K562 (cell line): Measurements from ENCODE around the gene TTC28. TPM values are rescaled to one million over a fixed set of nuclear protein-coding genes. Genes with fewer than 3 reads are reported as not detected.
"Not testable (repeated sequence)": the region's sequence is repeated elsewhere in the genome, so short reads cannot be mapped to it uniquely, and the experiment has no call there.

Source experiments
- ATAC-seq: fragments of 200-7000 bp; cut with Tn5 transposase; 3 replicates; pipeline ENCODE4 v1.9.1; 2020; ENCODE audit warnings: moderate library complexity
- BruUV-seq: library from RNA; stranded (reverse); fragments of 400-500 nt; replicated peaks from 2 replicates; lab custom pipeline; 2021; lab: Mats Ljungman, UMichigan
- CTCF ChIA-PET: fragments of 300-600 bp; formaldehyde crosslinking; extraction: SDS; loops from one replicate; lab custom pipeline; 2021; ENCODE audit warnings: low intra/inter-chr PET ratio; lab: Yijun Ruan, JAX
- POLR2A ChIA-PET: fragments of 300-600, 350-650 bp; sonication (Branson Sonifier 250); formaldehyde crosslinking; extraction: SDS; loops from one replicate; lab custom pipeline; 2021; ENCODE audit warnings: antibody characterized with exemption, inconsistent platforms; lab: Yijun Ruan, JAX
- DNase-seq, 4 experiments: peaks; one replicate each; pipeline versions ENCODE4 v3.0.0 to v3.0.0-alpha.2; 2011 to 2018; ENCODE audit warnings: low spot score in 3 of 4, mixed read lengths in 3 of 4; ENCODE audit errors: extremely low read depth in 1 of 4
- FAIRE-seq: peaks from 2 replicates; lab custom pipeline; 2011; peaks lifted over from hg19 to GRCh38; lab: Jason Lieb, UNC
- H2AFZ ChIP-seq: 2 replicates; pipeline ENCODE4 v1.6.0; 2011; ENCODE audit warnings: low read depth, low read length, control low read depth, inconsistent platforms
- H3K27ac ChIP-seq: fragments of 200-600 bp; 3 replicates; pipeline ENCODE4 v1.8.0; 2011; ENCODE audit warnings: low read depth, mild to moderate bottlenecking, control low read depth, inconsistent platforms, low read length, moderate library complexity, mixed read lengths; ENCODE audit errors: extremely low read depth
- H3K27me3 ChIP-seq, 2 experiments: fragments of 300-600 bp in 1 of 2; 2 replicates in 1 of 2; 3 replicates in 1 of 2; pipeline versions ENCODE4 v1.6.0 to v1.8.0; 2011; ENCODE audit warnings: inconsistent platforms in 2 of 2, low read length in 2 of 2, mild to moderate bottlenecking in 1 of 2, mixed read lengths in 1 of 2, moderate library complexity in 1 of 2; ENCODE audit not compliant: control insufficient read depth in 2 of 2, insufficient read depth in 2 of 2
- H3K36me3 ChIP-seq: fragments of 300-600 bp; 3 replicates; pipeline ENCODE4 v1.8.0; 2011; ENCODE audit warnings: mild to moderate bottlenecking, low read length, inconsistent platforms; ENCODE audit not compliant: control insufficient read depth, insufficient read depth
- H3K4me1 ChIP-seq, 2 experiments: fragments of 200-600 bp in 1 of 2; replicated peaks in 1 of 2; 2 replicates in 1 of 2; 3 replicates in 1 of 2; pipeline versions ENCODE4 v1.5.1 to v1.8.0; 2011; ENCODE audit warnings: inconsistent platforms in 2 of 2, low read length in 2 of 2, mild to moderate bottlenecking in 1 of 2, mixed read lengths in 1 of 2, moderate library complexity in 1 of 2; ENCODE audit not compliant: control insufficient read depth in 2 of 2, insufficient read depth in 2 of 2
- H3K4me2 ChIP-seq: 2 replicates; pipeline ENCODE4 v1.6.1; 2011; ENCODE audit warnings: low read length, control low read depth, inconsistent platforms, mixed read lengths; ENCODE audit not compliant: insufficient read depth
- H3K4me3 ChIP-seq: fragments of 200-600 bp; sonication (generic), shearing (Covaris generic); 2 replicates; pipeline ENCODE4 v1.5.1; 2016; ENCODE audit warnings: control low read depth, inconsistent platforms
- H3K79me2 ChIP-seq: fragments of 200-600 bp; 3 replicates; pipeline ENCODE4 v1.8.0; 2011; ENCODE audit warnings: low read length, inconsistent platforms; ENCODE audit not compliant: control insufficient read depth, insufficient read depth
- H3K9ac ChIP-seq, 2 experiments: 2 replicates each; pipeline versions ENCODE4 v1.6.0 to v1.6.1; 2011; ENCODE audit warnings: low read depth in 2 of 2, low read length in 2 of 2, control low read depth in 1 of 2, inconsistent platforms in 1 of 2, mild to moderate bottlenecking in 1 of 2, mixed read lengths in 1 of 2; ENCODE audit not compliant: insufficient read depth in 1 of 2
- H3K9me1 ChIP-seq: one replicate; pipeline ENCODE4 v1.6.0; 2011; ENCODE audit warnings: inconsistent platforms, mild to moderate bottlenecking, low read length, moderate library complexity; ENCODE audit not compliant: control insufficient read depth, insufficient read depth
- H3K9me3 ChIP-seq: replicated peaks from 2 replicates; pipeline ENCODE4 v1.5.1; 2011; ENCODE audit warnings: low read depth, low read length, inconsistent platforms; ENCODE audit not compliant: control insufficient read depth, insufficient read depth
- H4K20me1 ChIP-seq: replicated peaks from 2 replicates; pipeline ENCODE4 v1.6.1; 2011; ENCODE audit warnings: low read length, inconsistent platforms, mixed read lengths; ENCODE audit not compliant: control insufficient read depth, insufficient read depth
- DPF2 ChIP-seq: fragments of 450-650 bp; IDR thresholded peaks from 2 replicates; pipeline ENCODE4 v1.6.1; 2016
- KDM1A ChIP-seq, 2 experiments: fragments of 450-650 bp; IDR thresholded peaks; 2 replicates each; pipeline ENCODE4 v1.6.1; 2016; ENCODE audit warnings: mild to moderate bottlenecking in 2 of 2
- MECOM ChIP-seq: fragments of 250-450 bp; sonication (Bioruptor Pico); IDR thresholded peaks from 2 replicates; pipeline ENCODE4 v1.8.0; 2022; ENCODE audit warnings: inconsistent platforms
- NCOA1 ChIP-seq: fragments of 450-650 bp; IDR thresholded peaks from 2 replicates; pipeline ENCODE4 v1.6.1; 2016; ENCODE audit warnings: low read depth
- SLC30A9 ChIP-seq: fragments of 250-450 bp; sonication (Bioruptor Pico); IDR thresholded peaks from 2 replicates; pipeline ENCODE4 v1.8.0; 2022; ENCODE audit warnings: mild to moderate bottlenecking, moderate library complexity
- ZNF766 ChIP-seq: fragments of 200-800 bp; sonication (Bioruptor generic); conservative IDR thresholded peaks from 2 replicates; pipeline ENCODE4 v1.6.1; 2016; ENCODE audit warnings: missing genetic modification characterization, missing compliant biosample characterization
- WGBS: fragments of 100-300 bp; shearing (Covaris generic); methylation state at CpG from one replicate; pipeline ENCODE4 v1.1.6; 2016; ENCODE audit warnings: low coverage, mixed read lengths; ENCODE audit not compliant: insufficient coverage; ENCODE audit errors: missing lambda C conversion rate; 5-methylcytosine and 5-hydroxymethylcytosine counted together
- in situ Hi-C: fragments of 300-500 bp; cut with MboI; formaldehyde crosslinking; loops from 4 replicates; pipeline ENCODE4 v1.15.0; 2018; ENCODE audit warnings: inconsistent platforms, mixed read lengths
- intact Hi-C: fragments of 100-400 bp; cut with micrococcal nuclease; formaldehyde crosslinking; loops from 2 replicates; pipeline ENCODE4 v1.14.2; 2022
- polyA plus RNA-seq, 8 experiments: library from polyadenylated mRNA; depleted of rRNA in 4 of 8; stranded (reverse) in 5 of 8; unstranded in 3 of 8; fragments of >200 nt; fragmentation: Nextera tagmentation in 2 of 8; fragmentation: Illumina TruSeq in 1 of 8; extraction: Ambion mirVana in 2 of 8; extraction: Trizol in 1 of 8; gene quantifications; 2 replicates each; pipeline versions ENCODE4 v1.2.1 to v1.2.3, GENCODE V29; 2011 to 2014; ENCODE audit warnings: inconsistent platforms in 1 of 8, missing spikeins in 1 of 8
- total RNA-seq, 7 experiments: library from RNA; depleted of rRNA in 6 of 7; stranded (reverse); fragments of >200 nt in 6 of 7; fragmentation: Illumina TruSeq in 2 of 7; extraction: Trizol in 2 of 7; gene quantifications; 2 replicates each; pipeline versions ENCODE4 v1.2.1 to v1.2.3, GENCODE V29; 2011 to 2021; ENCODE audit warnings: low replicate concordance in 1 of 7
- TF ChIP-seq, protein P1 (sequence below): fragments of 450-650 bp; IDR thresholded peaks from 2 replicates; pipeline ENCODE4 v1.6.1; 2016; ENCODE audit warnings: low read depth, mild to moderate bottlenecking, moderate library complexity
- TF ChIP-seq, protein P2 (sequence below): fragments of 250-450 bp; sonication (Bioruptor Pico); IDR thresholded peaks from 2 replicates; pipeline ENCODE4 v1.8.0; 2021; ENCODE audit warnings: mild to moderate bottlenecking, moderate library complexity

TTC28 gene
- total and polyA plus RNA-seq, 9 of the 15 experiments (the other 6 are each of a cell fraction or from before 2014, with no cell fraction given) = 0.22 to 10.7 (median 3.1) TPM

DNA sequence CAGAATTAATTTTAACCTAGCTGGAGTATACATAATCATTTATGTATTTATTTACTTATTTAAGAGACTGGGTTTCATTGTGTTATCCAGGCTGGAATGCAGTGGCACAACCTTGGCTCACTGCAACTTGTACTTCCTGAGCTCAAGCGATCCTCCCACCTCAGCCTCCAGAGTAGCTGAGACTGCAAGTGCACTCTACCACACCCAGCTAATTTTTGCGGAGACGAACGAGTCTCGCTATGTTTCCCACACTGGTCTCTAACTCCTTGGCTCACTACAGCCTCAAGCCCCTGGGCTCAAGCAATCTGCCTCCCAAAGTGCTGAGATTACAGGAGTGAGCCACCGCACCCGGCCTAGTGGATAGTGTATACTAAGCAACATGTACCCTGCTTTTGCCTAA is 1.5 kb downstream of the TTC28 start:
- H3K27ac ChIP-seq, POLR2A ChIA-PET, H3K4me3 ChIP-seq, H3K79me2 ChIP-seq, H3K4me2 ChIP-seq, H2AFZ ChIP-seq, H3K27me3 ChIP-seq, H3K36me3 ChIP-seq, H4K20me1 ChIP-seq: not testable (repeated sequence)
- peak in 1 of 4 experiments; percentile 12 for DNase-seq
- intact Hi-C loops = loop anchor here (10.0 kb wide), 1 partner anchor 73 kb away; no protein-coding TSS in a partner anchor
- WGBS = 19% methylated on average over 6 of the region's 7 CpGs
- peak; percentile 30 to 44; a peak in 2 of 4 replicates for TF ChIP-seq KDM1A (IDR thresholded peaks at IDR 0.05)
- TF ChIP-seq, all 486 proteins: peak for 1; not testable (repeated sequence) for 485
- CTCF ChIA-PET, ATAC-seq, FAIRE-seq, H3K9ac ChIP-seq, in situ Hi-C loops, H3K9me3 ChIP-seq, BruUV-seq, H3K9me1 ChIP-seq, H3K4me1 ChIP-seq: not testable (repeated sequence)

DNA sequence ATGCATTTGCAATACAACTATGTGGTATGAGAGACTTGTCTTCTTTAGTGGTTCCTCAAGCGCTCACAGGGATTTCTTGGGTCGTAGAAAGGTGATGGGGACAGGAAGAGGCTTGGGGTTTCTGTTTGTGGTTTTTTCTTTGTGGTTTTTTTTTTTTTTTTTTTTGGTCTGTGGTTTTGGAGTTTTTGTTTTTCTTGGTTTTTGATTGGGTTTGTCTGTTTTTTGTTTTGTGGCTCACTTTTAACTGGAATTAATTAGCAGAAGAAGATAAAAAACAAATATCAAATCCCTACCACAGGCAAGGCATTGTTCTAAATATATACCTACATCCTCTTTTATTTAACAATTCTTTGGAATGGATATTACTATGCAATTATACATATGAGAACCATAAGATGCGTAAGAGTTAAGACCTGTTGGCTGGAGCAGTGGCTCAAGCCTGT is 5.5 kb downstream of the TTC28 start:
- Histone ChIP-seq H3K27me3 (no peaks in the 10 kb centered on the region), H3K36me3 (no peaks in the 10 kb centered on the region), H3K79me2 (peaks cover 4% of the 10 kb centered on the region; the same call in 2 of the 3 replicates), H3K4me2 (no peak overlapping the region), H3K9ac (no peak overlapping the region), H3K4me3 (no peak overlapping the region), H3K27ac (peak overlapping the region; percentile 60; the same call in 1 of the 3 replicates), H2AFZ (no peak overlapping the region), H3K9me1 (no peaks in the 10 kb centered on the region), H4K20me1 (no peaks in the 10 kb centered on the region), H3K4me1 (peaks cover 2 to 3% of the 10 kb centered on the region in 2 experiments; a peak in 2 of 5 replicates), H3K9me3 (no peaks in the 10 kb centered on the region)
- 17% methylated on average over 3 of the region's 3 CpGs for WGBS
- in situ Hi-C loops (no loop called here), intact Hi-C loops (loop anchor here (10.0 kb wide), 1 partner anchor 69 kb away; no protein-coding TSS in a partner anchor)
- ChIA-PET POLR2A (no interaction called here), CTCF (no interaction called here)
- FAIRE-seq = peak; percentile 35
- no TSS peak for BruUV-seq
- ATAC-seq = peak; percentile 78
- peak in 2 of 4 experiments; percentile 32 to 57 for DNase-seq
- TF ChIP-seq SLC30A9 (CRISPR knock-in tag) (no peak), NCOA1 (peak; percentile 50; the same call in 1 of the 2 replicates), MECOM (CRISPR knock-in tag) (no peak), ZNF766 (CRISPR knock-in tag) (peak; percentile 62; the same call in 1 of the 2 replicates), DPF2 (peak; percentile 55; the same call in 1 of the 2 replicates)
- TF ChIP-seq, protein P1, sequence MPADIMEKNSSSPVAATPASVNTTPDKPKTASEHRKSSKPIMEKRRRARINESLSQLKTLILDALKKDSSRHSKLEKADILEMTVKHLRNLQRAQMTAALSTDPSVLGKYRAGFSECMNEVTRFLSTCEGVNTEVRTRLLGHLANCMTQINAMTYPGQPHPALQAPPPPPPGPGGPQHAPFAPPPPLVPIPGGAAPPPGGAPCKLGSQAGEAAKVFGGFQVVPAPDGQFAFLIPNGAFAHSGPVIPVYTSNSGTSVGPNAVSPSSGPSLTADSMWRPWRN = peak; percentile 54; the same call in 1 of the 2 replicates
- TF ChIP-seq, protein P2, sequence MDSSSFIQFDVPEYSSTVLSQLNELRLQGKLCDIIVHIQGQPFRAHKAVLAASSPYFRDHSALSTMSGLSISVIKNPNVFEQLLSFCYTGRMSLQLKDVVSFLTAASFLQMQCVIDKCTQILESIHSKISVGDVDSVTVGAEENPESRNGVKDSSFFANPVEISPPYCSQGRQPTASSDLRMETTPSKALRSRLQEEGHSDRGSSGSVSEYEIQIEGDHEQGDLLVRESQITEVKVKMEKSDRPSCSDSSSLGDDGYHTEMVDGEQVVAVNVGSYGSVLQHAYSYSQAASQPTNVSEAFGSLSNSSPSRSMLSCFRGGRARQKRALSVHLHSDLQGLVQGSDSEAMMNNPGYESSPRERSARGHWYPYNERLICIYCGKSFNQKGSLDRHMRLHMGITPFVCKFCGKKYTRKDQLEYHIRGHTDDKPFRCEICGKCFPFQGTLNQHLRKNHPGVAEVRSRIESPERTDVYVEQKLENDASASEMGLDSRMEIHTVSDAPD (CRISPR knock-in tag) = no peak
